GM10266 (cell line): ENCODE results near the gene TIMP2.

Source experiments
- DNase-seq: peaks from one replicate; pipeline ENCODE4 v3.0.0; 2012; ENCODE audit errors: extremely low spot score
- TF ChIP-seq, protein P1 (sequence below): IDR thresholded peaks from 2 replicates; pipeline ENCODE4 v1.5.1; 2012; ENCODE audit warnings: mild to moderate bottlenecking, low read depth; ENCODE audit not compliant: control insufficient read depth, insufficient read depth; ENCODE audit errors: missing control alignments

Gene TIMP2, protein sequence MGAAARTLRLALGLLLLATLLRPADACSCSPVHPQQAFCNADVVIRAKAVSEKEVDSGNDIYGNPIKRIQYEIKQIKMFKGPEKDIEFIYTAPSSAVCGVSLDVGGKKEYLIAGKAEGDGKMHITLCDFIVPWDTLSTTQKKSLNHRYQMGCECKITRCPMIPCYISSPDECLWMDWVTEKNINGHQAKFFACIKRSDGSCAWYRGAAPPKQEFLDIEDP

DNA sequence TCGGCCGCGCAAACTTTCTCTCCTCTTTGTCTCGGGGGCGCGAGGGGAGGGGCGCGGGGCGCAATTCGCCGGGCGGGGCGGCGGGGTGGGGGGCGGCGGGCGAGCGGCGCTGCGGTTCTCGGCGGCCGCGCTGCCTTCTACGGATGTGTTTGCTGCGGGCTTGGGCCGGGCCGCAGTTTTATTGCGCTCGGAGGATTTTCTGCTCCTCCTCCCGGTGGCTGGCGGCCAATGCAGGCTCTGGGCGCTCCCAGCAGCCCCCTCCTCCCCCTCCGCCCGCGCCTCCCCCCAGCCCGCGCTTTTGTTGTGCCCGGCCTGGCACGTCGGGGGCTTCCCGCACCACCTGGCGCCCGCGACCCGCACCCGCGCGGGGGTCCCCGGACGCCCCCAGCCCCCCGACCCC is at the start of gene TIMP2:
Gene TIMP2 (minus strand): TSS at position 154 of the 400 bp plus-strand sequence. CDS start 299 bp downstream, outside the sequence.
- TF ChIP-seq, protein P1, sequence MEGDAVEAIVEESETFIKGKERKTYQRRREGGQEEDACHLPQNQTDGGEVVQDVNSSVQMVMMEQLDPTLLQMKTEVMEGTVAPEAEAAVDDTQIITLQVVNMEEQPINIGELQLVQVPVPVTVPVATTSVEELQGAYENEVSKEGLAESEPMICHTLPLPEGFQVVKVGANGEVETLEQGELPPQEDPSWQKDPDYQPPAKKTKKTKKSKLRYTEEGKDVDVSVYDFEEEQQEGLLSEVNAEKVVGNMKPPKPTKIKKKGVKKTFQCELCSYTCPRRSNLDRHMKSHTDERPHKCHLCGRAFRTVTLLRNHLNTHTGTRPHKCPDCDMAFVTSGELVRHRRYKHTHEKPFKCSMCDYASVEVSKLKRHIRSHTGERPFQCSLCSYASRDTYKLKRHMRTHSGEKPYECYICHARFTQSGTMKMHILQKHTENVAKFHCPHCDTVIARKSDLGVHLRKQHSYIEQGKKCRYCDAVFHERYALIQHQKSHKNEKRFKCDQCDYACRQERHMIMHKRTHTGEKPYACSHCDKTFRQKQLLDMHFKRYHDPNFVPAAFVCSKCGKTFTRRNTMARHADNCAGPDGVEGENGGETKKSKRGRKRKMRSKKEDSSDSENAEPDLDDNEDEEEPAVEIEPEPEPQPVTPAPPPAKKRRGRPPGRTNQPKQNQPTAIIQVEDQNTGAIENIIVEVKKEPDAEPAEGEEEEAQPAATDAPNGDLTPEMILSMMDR = no peak
- peak; percentile 76 for DNase-seq

DNA sequence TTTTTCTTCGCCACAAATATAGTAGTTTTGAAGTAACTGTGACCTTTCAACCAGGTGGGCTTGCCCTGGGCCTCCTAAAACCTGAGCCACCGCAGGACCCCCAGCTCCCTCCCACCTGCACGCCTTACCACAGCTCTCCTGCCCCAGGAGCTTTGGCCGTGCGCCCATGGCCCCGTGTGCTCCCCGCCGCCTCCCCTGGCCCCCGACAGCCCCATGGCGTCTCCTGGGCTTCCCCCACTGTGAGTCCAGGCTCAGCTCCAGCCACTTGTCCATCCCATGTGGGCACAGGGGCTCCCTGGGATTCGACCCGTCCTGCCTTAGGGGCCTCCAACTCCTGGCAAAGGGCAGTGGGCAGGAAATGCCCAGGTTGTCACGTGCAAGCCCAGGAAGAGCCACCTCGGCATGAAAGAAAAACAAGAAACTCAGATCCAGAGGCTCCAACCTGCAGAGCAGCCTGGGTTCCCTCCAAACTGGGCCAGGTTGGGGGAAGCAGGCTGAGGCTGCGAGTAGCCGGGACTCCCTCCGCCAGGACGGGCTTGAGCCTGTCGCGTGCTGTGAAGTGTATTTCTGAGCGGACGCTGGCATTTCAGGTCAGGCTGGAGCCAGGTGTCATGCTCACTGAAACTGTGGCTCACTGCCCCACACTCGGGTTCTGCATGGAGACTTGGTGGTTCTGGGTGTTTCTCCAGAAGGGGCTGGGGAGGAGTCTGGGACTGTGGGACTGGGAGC is 48.8 kb upstream of the TIMP2 start:
- TF ChIP-seq, protein P1 = no peak
- DNase-seq = no peak

DNA sequence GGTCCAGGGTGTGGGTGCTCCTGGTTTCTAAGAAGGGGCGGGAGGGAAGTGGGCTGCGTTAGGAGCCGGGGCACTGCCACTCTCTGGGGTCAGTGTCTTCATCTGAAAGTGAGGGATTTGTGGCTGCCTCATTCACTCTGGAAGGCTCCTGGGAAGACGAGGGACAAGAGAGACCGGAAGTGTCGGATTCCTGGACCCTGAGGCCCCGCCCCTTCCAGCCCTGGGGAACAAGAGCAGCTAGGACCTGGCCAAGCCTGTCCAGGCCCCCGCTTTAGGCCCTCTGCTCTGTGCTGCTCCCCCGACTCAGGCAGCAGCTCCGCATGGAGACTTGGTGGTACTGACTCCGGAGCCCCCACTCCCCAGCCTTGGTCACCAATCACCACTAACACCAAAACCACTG is 48.0 kb upstream of the TIMP2 start:
- TF ChIP-seq, protein P1 = no peak
- DNase-seq = no peak

DNA sequence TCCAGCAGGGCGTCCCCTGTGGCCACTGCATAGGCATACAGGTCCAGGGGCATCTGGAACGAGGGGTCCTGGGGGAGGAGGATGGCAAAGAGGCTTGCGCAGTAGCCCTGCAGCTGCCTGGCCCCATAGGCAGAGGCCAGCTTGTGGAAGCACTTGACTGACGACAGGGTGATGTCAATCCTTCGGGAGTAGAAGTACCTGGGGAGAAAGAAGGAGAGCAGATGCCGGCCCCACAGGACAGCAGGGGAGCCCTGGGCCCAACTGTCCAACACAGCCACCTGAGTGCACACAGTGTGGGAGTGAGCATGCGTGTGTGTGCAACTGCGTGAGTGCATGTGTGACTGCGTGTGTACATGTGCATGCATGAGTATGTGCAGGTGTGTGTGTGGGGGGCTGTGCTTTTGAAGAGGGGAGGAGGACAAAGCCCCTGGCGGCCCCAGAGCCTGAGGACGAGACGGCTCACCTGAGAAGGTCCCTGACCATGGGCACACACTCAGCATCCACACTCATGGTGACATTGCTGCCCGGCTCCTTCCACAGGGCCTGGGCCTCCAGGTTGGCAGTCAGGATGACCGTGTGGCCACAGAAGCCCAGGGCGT is 47.4 kb upstream of the TIMP2 start:
- no peak for DNase-seq
- TF ChIP-seq, protein P1 = no peak

DNA sequence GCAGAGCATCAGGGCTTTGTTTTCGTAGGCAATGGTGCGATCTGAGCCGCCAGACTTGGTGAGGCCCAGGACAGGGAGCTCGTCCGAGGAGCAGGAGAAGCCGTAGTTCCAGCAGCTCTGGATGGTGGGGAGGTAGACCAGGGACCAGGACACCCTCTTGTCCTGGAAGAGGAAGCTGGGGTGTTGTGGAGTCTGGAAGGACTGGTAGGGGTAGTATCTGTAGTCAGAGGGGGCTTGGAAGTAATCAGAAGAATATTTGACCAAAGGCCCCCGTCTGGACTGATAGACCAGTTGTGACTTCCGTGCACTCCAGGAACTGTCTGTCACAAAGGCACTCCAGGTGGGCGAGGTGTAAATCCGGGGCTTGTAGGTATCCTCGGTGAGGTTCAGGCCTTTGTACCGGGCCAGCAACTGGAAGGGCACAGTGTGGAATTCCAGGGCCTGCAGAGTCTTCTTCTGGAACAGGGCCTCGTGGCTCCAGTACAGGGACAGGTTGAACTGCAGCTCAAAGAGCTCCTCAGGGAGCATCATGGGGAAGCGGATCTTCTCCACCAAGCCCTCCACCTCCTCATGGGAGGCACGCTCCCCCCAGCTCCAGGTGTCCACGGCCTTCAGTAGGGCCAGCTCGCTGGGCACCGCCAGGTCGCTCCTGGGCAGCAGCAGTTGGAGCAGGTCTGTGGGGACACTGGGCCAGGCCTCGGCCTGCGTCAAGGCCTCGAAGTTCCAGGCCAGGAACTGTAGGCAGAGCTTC is 46.7 kb upstream of the TIMP2 start:
- TF ChIP-seq, protein P1 = no peak
- DNase-seq = no peak

DNA sequence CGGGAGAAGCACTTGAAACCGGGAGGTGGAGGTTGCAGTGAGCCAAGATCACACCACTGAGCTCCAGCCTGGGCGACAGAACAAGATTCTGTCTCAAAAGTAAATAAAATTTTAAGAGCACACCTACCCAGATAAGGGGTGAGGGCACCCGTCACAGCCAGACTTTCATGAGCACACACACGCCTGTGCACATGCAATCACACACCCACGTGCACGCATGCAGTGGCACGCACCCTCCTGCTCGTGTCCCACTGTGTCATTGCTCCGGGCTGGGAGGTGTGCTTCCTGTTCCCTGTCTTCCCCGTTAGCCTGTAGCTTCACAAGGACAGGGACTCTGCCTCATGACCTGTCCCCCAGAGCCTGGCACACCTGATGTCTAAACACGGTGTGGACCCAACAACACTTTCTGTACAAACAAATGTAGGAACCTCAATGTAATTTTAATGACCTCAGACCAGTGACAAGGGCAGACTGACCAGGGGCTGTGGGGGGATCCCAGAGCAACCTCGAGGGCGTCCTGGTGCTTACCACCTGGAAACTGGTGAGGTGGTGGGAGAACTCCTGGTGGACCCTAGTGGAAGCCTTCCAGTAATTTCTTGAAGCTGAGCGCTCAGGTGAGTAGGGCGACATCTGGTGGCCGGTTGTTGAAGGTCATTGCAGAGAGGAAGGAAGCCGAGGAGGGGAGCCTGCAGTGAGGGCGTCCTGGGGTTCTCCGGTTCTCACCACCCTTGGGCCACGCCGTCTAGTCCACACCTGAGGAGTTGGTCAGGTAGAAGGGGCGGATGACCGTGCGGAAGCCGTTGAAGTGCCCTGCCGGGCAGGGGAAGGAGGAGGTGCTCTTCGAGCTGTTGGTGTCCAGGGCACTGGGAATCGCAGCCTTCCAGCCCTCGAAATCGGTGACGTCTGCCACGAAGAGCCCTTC is 45.9 kb upstream of the TIMP2 start:
- TF ChIP-seq, protein P1 = peak; percentile 87
- DNase-seq = peak; percentile 88
